KMS-11 (cell line): ENCODE results near the gene COPRS.

Experiments used
- H2AFZ ChIP-seq: fragments of 200-600 bp; sonication (generic); 2 replicates; pipeline ENCODE4 v1.6.1; 2016; ENCODE audit warnings: antibody characterized with exemption, mixed run types, low read depth
- H3K27ac ChIP-seq: fragments of 200-600 bp; sonication (generic); 2 replicates; pipeline ENCODE4 v1.6.1; 2016; ENCODE audit warnings: mild to moderate bottlenecking, mixed run types
- H3K27me3 ChIP-seq: fragments of 200-600 bp; sonication (generic); 2 replicates; pipeline ENCODE4 v1.6.1; 2017; ENCODE audit warnings: mild to moderate bottlenecking, low read depth, mixed run types, moderate library complexity; ENCODE audit not compliant: insufficient read depth
- H3K36me3 ChIP-seq: fragments of 200-600 bp; sonication (generic); 2 replicates; pipeline ENCODE4 v1.6.1; 2017; ENCODE audit warnings: mild to moderate bottlenecking, mixed run types; ENCODE audit not compliant: insufficient read depth
- H3K4me1 ChIP-seq: fragments of 200-600 bp; sonication (generic); 2 replicates; pipeline ENCODE4 v1.6.1; 2016; ENCODE audit warnings: mild to moderate bottlenecking, low read depth, mixed run types; ENCODE audit not compliant: poor library complexity, severe bottlenecking
- H3K4me2 ChIP-seq: fragments of 200-600 bp; sonication (generic); 2 replicates; pipeline ENCODE4 v1.7.0; 2016; ENCODE audit warnings: mild to moderate bottlenecking, mixed run types
- H3K4me3 ChIP-seq: fragments of 200-600 bp; sonication (generic); IDR thresholded peaks from 2 replicates; pipeline ENCODE4 v1.6.1; 2017; ENCODE audit warnings: low read depth, low read length, mixed read lengths; ENCODE audit not compliant: insufficient read depth
- H3K79me2 ChIP-seq: fragments of 200-600 bp; sonication (generic); 2 replicates; pipeline ENCODE4 v1.6.1; 2016; ENCODE audit warnings: low read depth, mixed run types; ENCODE audit not compliant: insufficient read depth
- H3K9ac ChIP-seq: fragments of 200-600 bp; sonication (generic); 2 replicates; pipeline ENCODE4 v1.6.1; 2016; ENCODE audit warnings: mild to moderate bottlenecking, mixed run types
- H4K20me1 ChIP-seq: fragments of 200-600 bp; sonication (generic); 2 replicates; pipeline ENCODE4 v1.6.1; 2016; ENCODE audit warnings: mild to moderate bottlenecking, mixed run types; ENCODE audit not compliant: insufficient read depth
- TF ChIP-seq, protein P1 (sequence below): fragments of 200-600 bp; sonication (generic); conservative IDR thresholded peaks from 2 replicates; pipeline ENCODE4 v1.6.1; 2017; ENCODE audit warnings: low read depth, mild to moderate bottlenecking, antibody characterized with exemption, low read length, moderate library complexity, mixed read lengths

The COPRS gene

DNA sequence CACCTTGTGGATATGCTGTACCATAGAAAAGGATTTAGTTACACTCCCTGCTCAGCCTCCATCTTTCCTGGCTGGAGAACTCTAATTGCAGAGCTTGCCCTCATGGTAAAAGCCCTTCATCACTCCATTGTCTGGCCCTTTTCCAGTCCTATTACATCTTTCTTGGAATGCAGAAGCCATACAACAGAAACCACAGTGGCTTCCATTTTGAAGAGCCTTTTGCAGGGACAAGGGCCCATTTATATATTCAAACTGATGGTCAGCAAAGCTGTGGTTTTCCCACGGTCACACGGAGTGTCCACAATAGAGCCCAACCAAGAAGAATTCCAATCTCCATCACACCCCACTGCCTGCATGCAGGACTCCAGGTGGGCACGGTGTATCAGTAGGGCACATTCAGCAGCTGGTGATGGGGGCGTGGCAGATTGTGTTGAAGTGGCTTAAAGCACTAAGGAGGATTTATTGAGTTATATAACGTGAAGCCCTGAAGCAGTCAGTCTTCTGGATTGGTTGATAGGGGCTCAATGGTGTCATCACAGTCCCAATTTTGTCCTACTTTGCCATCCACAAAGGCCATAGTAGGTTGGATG, 20.3 kb downstream of the COPRS start:
- Histone ChIP-seq H3K9ac (no peak overlapping the region), H3K4me1 (peaks cover 25% of the 10 kb centered on the region), H3K27ac (no peak overlapping the region), H3K79me2 (no peaks in the 10 kb centered on the region), H4K20me1 (no peaks in the 10 kb centered on the region), H3K36me3 (no peaks in the 10 kb centered on the region), H3K27me3 (no peaks in the 10 kb centered on the region), H3K4me3 (no peak overlapping the region), H2AFZ (no peak overlapping the region), H3K4me2 (no peak overlapping the region)
- TF ChIP-seq, protein P1, sequence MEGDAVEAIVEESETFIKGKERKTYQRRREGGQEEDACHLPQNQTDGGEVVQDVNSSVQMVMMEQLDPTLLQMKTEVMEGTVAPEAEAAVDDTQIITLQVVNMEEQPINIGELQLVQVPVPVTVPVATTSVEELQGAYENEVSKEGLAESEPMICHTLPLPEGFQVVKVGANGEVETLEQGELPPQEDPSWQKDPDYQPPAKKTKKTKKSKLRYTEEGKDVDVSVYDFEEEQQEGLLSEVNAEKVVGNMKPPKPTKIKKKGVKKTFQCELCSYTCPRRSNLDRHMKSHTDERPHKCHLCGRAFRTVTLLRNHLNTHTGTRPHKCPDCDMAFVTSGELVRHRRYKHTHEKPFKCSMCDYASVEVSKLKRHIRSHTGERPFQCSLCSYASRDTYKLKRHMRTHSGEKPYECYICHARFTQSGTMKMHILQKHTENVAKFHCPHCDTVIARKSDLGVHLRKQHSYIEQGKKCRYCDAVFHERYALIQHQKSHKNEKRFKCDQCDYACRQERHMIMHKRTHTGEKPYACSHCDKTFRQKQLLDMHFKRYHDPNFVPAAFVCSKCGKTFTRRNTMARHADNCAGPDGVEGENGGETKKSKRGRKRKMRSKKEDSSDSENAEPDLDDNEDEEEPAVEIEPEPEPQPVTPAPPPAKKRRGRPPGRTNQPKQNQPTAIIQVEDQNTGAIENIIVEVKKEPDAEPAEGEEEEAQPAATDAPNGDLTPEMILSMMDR = no peak

DNA sequence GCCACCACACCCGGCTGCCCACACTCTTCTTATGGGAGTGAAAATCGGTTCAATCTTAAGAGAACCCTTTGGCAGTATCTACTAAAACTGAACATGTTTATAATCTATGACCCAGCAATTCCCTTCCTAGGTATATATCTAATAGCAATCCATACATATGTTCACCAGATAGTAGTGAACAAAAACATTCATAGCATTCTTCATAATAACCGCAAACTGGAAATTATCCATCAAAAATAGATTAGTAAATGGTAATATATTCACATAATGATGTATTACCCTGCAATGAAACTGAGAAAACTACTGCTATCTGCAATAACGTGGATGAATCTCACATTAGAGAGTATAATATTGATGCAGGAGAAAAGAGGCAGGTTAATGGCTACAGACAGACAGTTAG, 23.1 kb downstream of the COPRS start:
- Histone ChIP-seq H3K79me2 (no peaks in the 10 kb centered on the region), H4K20me1 (no peaks in the 10 kb centered on the region), H3K27me3 (no peaks in the 10 kb centered on the region), H3K27ac (no peak overlapping the region), H3K9ac (no peak overlapping the region), H2AFZ (no peak overlapping the region), H3K4me2 (no peak overlapping the region), H3K36me3 (no peaks in the 10 kb centered on the region), H3K4me1 (peaks cover 18% of the 10 kb centered on the region), H3K4me3 (no peak overlapping the region)
- TF ChIP-seq, protein P1 = no peak

DNA sequence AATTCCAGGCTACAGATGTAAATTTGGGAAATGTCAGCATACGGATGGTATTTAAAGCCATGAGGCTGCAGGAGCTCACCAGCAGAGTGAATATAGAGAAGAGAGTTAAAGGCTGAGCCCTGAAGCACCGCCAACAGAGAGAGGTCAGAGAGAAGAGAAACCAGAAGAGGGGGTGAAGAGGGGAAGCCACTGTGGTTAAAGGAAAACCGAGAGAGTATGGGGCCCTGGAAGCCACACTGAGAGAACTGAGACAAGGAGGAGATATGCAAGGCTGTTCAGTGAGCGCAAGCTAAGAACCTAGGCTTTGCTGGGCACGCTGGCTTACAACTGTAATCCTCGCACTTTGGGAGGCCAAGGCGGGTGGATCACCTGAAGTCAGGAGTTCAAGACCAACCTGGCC, 24.6 kb downstream of the COPRS start:
- H3K79me2 ChIP-seq = no peaks in the 10 kb centered on the region
- no peak overlapping the region for H3K9ac ChIP-seq
- H3K4me1 ChIP-seq = peaks cover 18% of the 10 kb centered on the region
- H3K36me3 ChIP-seq = no peaks in the 10 kb centered on the region
- H4K20me1 ChIP-seq = no peaks in the 10 kb centered on the region
- no peaks in the 10 kb centered on the region for H3K27me3 ChIP-seq
- no peak overlapping the region for H3K4me3 ChIP-seq
- H3K27ac ChIP-seq = no peak overlapping the region
- H2AFZ ChIP-seq = no peak overlapping the region
- TF ChIP-seq, protein P1 = no peak
- peak overlapping the region; percentile 61 for H3K4me2 ChIP-seq

DNA sequence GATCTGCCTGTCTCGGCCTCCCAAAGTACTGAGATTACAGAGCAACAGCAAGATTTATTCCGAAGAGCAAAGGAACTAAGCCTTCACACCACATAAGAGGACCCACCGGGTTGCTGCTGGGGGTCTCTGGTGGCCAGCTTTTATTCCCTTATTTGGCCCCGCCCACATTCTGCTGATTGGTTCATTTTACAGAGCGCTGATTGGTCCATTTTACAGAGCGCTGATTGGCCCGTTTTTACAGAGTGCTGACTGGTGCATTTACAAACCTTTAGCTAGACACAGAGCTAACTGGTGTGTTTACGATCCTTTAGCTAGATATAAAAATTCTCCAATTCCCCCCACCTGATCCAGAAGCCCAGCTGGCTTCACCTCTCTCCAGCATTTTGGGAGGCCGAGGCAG, 26.3 kb downstream of the COPRS start:
- H3K4me1 ChIP-seq = peaks cover 18% of the 10 kb centered on the region
- no peak overlapping the region for H3K27ac ChIP-seq
- H3K79me2 ChIP-seq = no peaks in the 10 kb centered on the region
- no peak overlapping the region for H3K4me2 ChIP-seq
- H4K20me1 ChIP-seq = no peaks in the 10 kb centered on the region
- H2AFZ ChIP-seq = no peak overlapping the region
- H3K9ac ChIP-seq = no peak overlapping the region
- no peaks in the 10 kb centered on the region for H3K36me3 ChIP-seq
- no peak overlapping the region for H3K4me3 ChIP-seq
- TF ChIP-seq, protein P1 = no peak
- H3K27me3 ChIP-seq = no peaks in the 10 kb centered on the region
